Keratinocyte (primary cell): ENCODE data around the gene GRIPAP1. TPM values are rescaled to one million over a fixed set of nuclear protein-coding genes. Genes with fewer than 3 reads are reported as not detected.

Experiments used
- DNase-seq: peaks from one replicate; pipeline ENCODE4 v3.0.0-alpha.2; 2011; ENCODE audit warnings: low read depth, missing footprints, low spot score
- FAIRE-seq: peaks from 2 replicates; lab custom pipeline; 2011; peaks lifted over from hg19 to GRCh38; lab: Jason Lieb, UNC
- H2AFZ ChIP-seq: 2 replicates; pipeline ENCODE4 v1.6.0; 2012; ENCODE audit warnings: low read length, control low read depth, inconsistent platforms; ENCODE audit not compliant: control insufficient read depth
- H3K27ac ChIP-seq: 2 replicates; pipeline ENCODE4 v1.5.1; 2011; ENCODE audit warnings: low read length; ENCODE audit not compliant: control insufficient read depth, insufficient read depth
- H3K27me3 ChIP-seq: 3 replicates; pipeline ENCODE4 v1.6.0; 2011; ENCODE audit warnings: low read length; ENCODE audit not compliant: control insufficient read depth, insufficient read depth; ENCODE audit errors: extremely low read depth
- H3K36me3 ChIP-seq, 2 experiments: 2 replicates in 1 of 2; 3 replicates in 1 of 2; pipeline ENCODE4 v1.5.1; 2011; ENCODE audit warnings: low read length in 2 of 2, mild to moderate bottlenecking in 1 of 2; ENCODE audit not compliant: control insufficient read depth in 2 of 2, insufficient read depth in 2 of 2; ENCODE audit errors: extremely low read depth in 1 of 2
- H3K4me1 ChIP-seq: 3 replicates; pipeline ENCODE4 v1.5.1; 2011; ENCODE audit warnings: low read length; ENCODE audit not compliant: control insufficient read depth, insufficient read depth; ENCODE audit errors: extremely low read depth
- H3K4me2 ChIP-seq: 3 replicates; pipeline ENCODE4 v1.6.0; 2011; ENCODE audit warnings: low read depth, low read length; ENCODE audit not compliant: control insufficient read depth, insufficient read depth; ENCODE audit errors: extremely low read depth
- H3K4me3 ChIP-seq, 3 experiments: fragments of 200-600 bp in 1 of 3; sonication (generic) in 1 of 3; 2 replicates in 2 of 3; 3 replicates in 1 of 3; pipeline ENCODE4 v1.5.1; 2011 to 2016; ENCODE audit warnings: low read length in 3 of 3, mild to moderate bottlenecking in 3 of 3, control low read depth in 2 of 3, inconsistent platforms in 1 of 3, low read depth in 1 of 3, mixed read lengths in 1 of 3, mixed run types in 1 of 3, moderate library complexity in 1 of 3; ENCODE audit not compliant: control insufficient read depth in 2 of 3, insufficient read depth in 2 of 3; ENCODE audit errors: extremely low read depth in 1 of 3
- H3K79me2 ChIP-seq: 2 replicates; pipeline ENCODE4 v1.6.0; 2012; ENCODE audit warnings: low read length; ENCODE audit not compliant: control insufficient read depth, insufficient read depth
- H3K9ac ChIP-seq: 3 replicates; pipeline ENCODE4 v1.6.0; 2011; ENCODE audit warnings: low read length; ENCODE audit not compliant: control insufficient read depth, insufficient read depth; ENCODE audit errors: extremely low read depth
- H3K9me1 ChIP-seq: 3 replicates; pipeline ENCODE4 v1.6.0; 2011; ENCODE audit warnings: low read length; ENCODE audit not compliant: control insufficient read depth, insufficient read depth; ENCODE audit errors: extremely low read depth
- H3K9me3 ChIP-seq: 2 replicates; pipeline ENCODE4 v1.5.1; 2012; ENCODE audit warnings: low read depth, low read length; ENCODE audit not compliant: control insufficient read depth
- H4K20me1 ChIP-seq: 3 replicates; pipeline ENCODE4 v1.6.0; 2011; ENCODE audit warnings: low read length; ENCODE audit not compliant: control insufficient read depth, insufficient read depth; ENCODE audit errors: extremely low read depth
- CTCF ChIP-seq, 3 experiments: IDR thresholded peaks in 1 of 3; conservative IDR thresholded peaks in 1 of 3; optimal IDR thresholded peaks in 1 of 3; 2 replicates in 2 of 3; 3 replicates in 1 of 3; pipeline versions ENCODE3 to v1.5.1; 2011; ENCODE audit warnings: low read length in 3 of 3, mild to moderate bottlenecking in 3 of 3, moderate library complexity in 2 of 3, control low read depth in 1 of 3, inconsistent platforms in 1 of 3; ENCODE audit not compliant: insufficient read depth in 2 of 3; ENCODE audit errors: extremely low read depth in 1 of 3
- EZH2 ChIP-seq: IDR thresholded peaks from one replicate; pipeline ENCODE4 v1.6.1; 2012; ENCODE audit warnings: inconsistent platforms, mild to moderate bottlenecking, low read length, moderate library complexity
- dilution Hi-C: fragments of 300-500 bp; cut with MboI; formaldehyde crosslinking; loops from one replicate; pipeline ENCODE4 v1.7.0; 2020; ENCODE audit warnings: low sequenced_read_pairs; ENCODE audit not compliant: extremely low pct_ligation_motif_present
- polyA plus RNA-seq, 5 experiments: library from polyadenylated mRNA; depleted of rRNA in 3 of 5; stranded (reverse) in 3 of 5; stranded (forward) in 1 of 5; unstranded in 1 of 5; fragments of >200 nt; gene quantifications; 1 replicate in 1 of 5; 2 replicates in 3 of 5; 3 replicates in 1 of 5; pipeline versions ENCODE4 v1.2.1 to v1.2.3, GENCODE V29; 2011 to 2012; ENCODE audit warnings: missing spikeins in 2 of 5, low read depth in 1 of 5, low replicate concordance in 1 of 5

GRIPAP1 gene
- polyA plus RNA-seq, 1 donor (not counting 4 experiments of a cell fraction or from before 2014, with no cell fraction given) = 23.0 TPM

- dilution Hi-C loops = no loop called here
- H3K36me3 ChIP-seq = peaks cover 0 to 4% of the 10 kb centered on the region in 2 experiments
- no peak overlapping the region for H3K9ac ChIP-seq
- peaks cover 19% of the 10 kb centered on the region for H3K79me2 ChIP-seq
- DNase-seq (no peak), FAIRE-seq (no peak)
- no peaks in the 10 kb centered on the region for H4K20me1 ChIP-seq
- H3K4me1 ChIP-seq = peaks cover 10% of the 10 kb centered on the region
- no peak overlapping the region for H2AFZ ChIP-seq
- H3K27me3 ChIP-seq = no peaks in the 10 kb centered on the region
- H3K9me1 ChIP-seq = no peaks in the 10 kb centered on the region
- no peak overlapping the region for H3K27ac ChIP-seq
- H3K4me3 ChIP-seq = no peak overlapping the region
- TF ChIP-seq EZH2 (no peak), CTCF (optimal IDR thresholded peaks at IDR 0.05 in 1 of 3, IDR thresholded peaks at IDR 0.05 in 1 of 3, conservative IDR thresholded peaks at IDR 0.05 in 1 of 3; ENCODE audit: extremely low read depth in 1 of 3, insufficient read depth in 2 of 3, low read length in 3 of 3) (no peak)
- no peak overlapping the region for H3K4me2 ChIP-seq
- H3K9me3 ChIP-seq = no peaks in the 10 kb centered on the region
These were observed 41.8 kb downstream of the GRIPAP1 start for GRCh38 chrX:48960291-48960690.

- Histone ChIP-seq H4K20me1 (no peaks in the 10 kb centered on the region), H3K9me3 (no peaks in the 10 kb centered on the region), H3K4me1 (peaks cover 11% of the 10 kb centered on the region), H3K9ac (peak overlapping the region; percentile 95), H3K27ac (peak overlapping the region; percentile 98), H3K4me3 (peak overlapping the region; percentile 22 to 74 (median 38)), H3K4me2 (peak overlapping the region; percentile 72), H3K27me3 (no peaks in the 10 kb centered on the region), H3K36me3 (peaks cover 3 to 14% of the 10 kb centered on the region in 2 experiments), H2AFZ (peak overlapping the region; percentile 10), H3K9me1 (no peaks in the 10 kb centered on the region), H3K79me2 (peaks cover 35% of the 10 kb centered on the region)
- DNase-seq (no peak), FAIRE-seq (no peak)
- dilution Hi-C loops = no loop called here
- TF ChIP-seq CTCF (optimal IDR thresholded peaks at IDR 0.05 in 1 of 3, IDR thresholded peaks at IDR 0.05 in 1 of 3, conservative IDR thresholded peaks at IDR 0.05 in 1 of 3; ENCODE audit: extremely low read depth in 1 of 3, insufficient read depth in 2 of 3, low read length in 3 of 3) (no peak), EZH2 (no peak)
These were observed 43.4 kb downstream of the GRIPAP1 start for GRCh38 chrX:48958635-48959094.
